Epithelial cell of esophagus (primary cell): ENCODE results near the gene PTDSS2.

ENCODE experiments used
- DNase-seq: peaks from one replicate; pipeline ENCODE4 v3.0.0; 2010; ENCODE audit warnings: low read depth
- H3K4me3 ChIP-seq: 2 replicates; pipeline ENCODE4 v1.5.1; 2011; ENCODE audit warnings: mild to moderate bottlenecking, low read length, control low read depth
- CTCF ChIP-seq: IDR thresholded peaks from 2 replicates; pipeline ENCODE4 v1.5.1; 2011; ENCODE audit warnings: low read depth, mild to moderate bottlenecking, low read length, control low read depth, inconsistent platforms; ENCODE audit not compliant: insufficient read depth; ENCODE audit errors: missing control alignments

Gene PTDSS2

GRCh38 chr11:450809-451451 is 851 bp downstream of the PTDSS2 start:
- peak; percentile 43 for TF ChIP-seq CTCF
- DNase-seq = peak; percentile 82
- peak overlapping the region; percentile 76 for H3K4me3 ChIP-seq

- no peak for DNase-seq
- TF ChIP-seq CTCF = no peak
- H3K4me3 ChIP-seq = no peak overlapping the region
Measured at GRCh38 chr11:451738-452137, 1.7 kb downstream of the PTDSS2 start.

- no peak overlapping the region for H3K4me3 ChIP-seq
- no peak for DNase-seq
- no peak for TF ChIP-seq CTCF
Measured at GRCh38 chr11:452203-452744, 2.2 kb downstream of the PTDSS2 start.

GRCh38 chr11:452916-453527 is 2.9 kb downstream of the PTDSS2 start:
- TF ChIP-seq CTCF = no peak
- no peak overlapping the region for H3K4me3 ChIP-seq
- no peak for DNase-seq

- no peak for DNase-seq
- H3K4me3 ChIP-seq = no peak overlapping the region
- no peak for TF ChIP-seq CTCF
Measured at GRCh38 chr11:453564-453963, 3.5 kb downstream of the PTDSS2 start.

GRCh38 chr11:454043-454442 is 4.0 kb downstream of the PTDSS2 start:
- no peak overlapping the region for H3K4me3 ChIP-seq
- no peak for DNase-seq
- TF ChIP-seq CTCF = no peak

- H3K4me3 ChIP-seq = no peak overlapping the region
- no peak for TF ChIP-seq CTCF
- no peak for DNase-seq
Measured at GRCh38 chr11:454801-455565, 4.9 kb downstream of the PTDSS2 start.
